CD14-positive monocyte (primary cell): ENCODE results near the gene CDS1. TPM values are rescaled to one million over a fixed set of nuclear protein-coding genes. Genes with fewer than 3 reads are reported as not detected.

Experiments used
- DNase-seq, 3 donors: peaks; one replicate each; pipeline ENCODE4 v3.0.0-alpha.2; 2011 to 2022
- H2AFZ ChIP-seq: 2 replicates; pipeline ENCODE4 v1.6.0; 2012; ENCODE audit warnings: mild to moderate bottlenecking, low read depth, low read length, inconsistent platforms; ENCODE audit not compliant: insufficient read depth, poor library complexity, severe bottlenecking
- H3K27ac ChIP-seq, 2 donors: 1 replicate in 1 of 2; 2 replicates in 1 of 2; pipeline ENCODE4 v1.5.1; 2012 to 2013; ENCODE audit warnings: low read length in 2 of 2, control low read depth in 1 of 2, inconsistent platforms in 1 of 2, low read depth in 1 of 2, mild to moderate bottlenecking in 1 of 2
- H3K27me3 ChIP-seq, 2 donors: one replicate each; pipeline versions ENCODE4 v1.6.0 to v1.6.1; 2011 to 2013; ENCODE audit warnings: low read length in 2 of 2; ENCODE audit not compliant: control insufficient read depth in 2 of 2, insufficient read depth in 2 of 2
- H3K36me3 ChIP-seq, 2 donors: replicated peaks in 1 of 2; 1 replicate in 1 of 2; 2 replicates in 1 of 2; pipeline versions ENCODE4 v1.5.1 to v1.6.1; 2012 to 2013; ENCODE audit warnings: low read length in 2 of 2, control low read depth in 1 of 2, inconsistent platforms in 1 of 2, mild to moderate bottlenecking in 1 of 2; ENCODE audit not compliant: insufficient read depth in 2 of 2, control insufficient read depth in 1 of 2
- H3K4me1 ChIP-seq, 2 donors: 1 replicate in 1 of 2; 2 replicates in 1 of 2; pipeline versions ENCODE4 v1.5.1 to v1.6.1; 2012 to 2013; ENCODE audit warnings: low read length in 2 of 2, control low read depth in 1 of 2, inconsistent platforms in 1 of 2, mild to moderate bottlenecking in 1 of 2, moderate library complexity in 1 of 2; ENCODE audit not compliant: insufficient read depth in 2 of 2, control insufficient read depth in 1 of 2
- H3K4me2 ChIP-seq: replicated peaks from 2 replicates; pipeline ENCODE3; 2012; ENCODE audit warnings: low read length, moderate library complexity, mild to moderate bottlenecking; ENCODE audit not compliant: poor library complexity, severe bottlenecking; ENCODE audit errors: extremely low read depth
- H3K4me3 ChIP-seq, 3 experiments: fragments of 200-600 bp in 1 of 3; sonication (generic) in 1 of 3; replicated peaks in 1 of 3; 1 replicate in 2 of 3; 2 replicates in 1 of 3; pipeline ENCODE4 v1.5.1; 2011 to 2013; ENCODE audit warnings: low read length in 3 of 3, mild to moderate bottlenecking in 3 of 3, control low read depth in 2 of 3, low read depth in 2 of 3, inconsistent platforms in 1 of 3, moderate library complexity in 1 of 3
- H3K79me2 ChIP-seq: 2 replicates; pipeline ENCODE4 v1.6.0; 2012; ENCODE audit warnings: mild to moderate bottlenecking, control low read depth, inconsistent platforms, low read length, moderate library complexity; ENCODE audit not compliant: insufficient read depth
- H3K9ac ChIP-seq: 2 replicates; pipeline ENCODE4 v1.6.0; 2017; ENCODE audit warnings: low read length, mild to moderate bottlenecking; ENCODE audit not compliant: insufficient read depth, poor library complexity, severe bottlenecking
- H3K9me3 ChIP-seq, 2 donors: replicated peaks in 1 of 2; 1 replicate in 1 of 2; 2 replicates in 1 of 2; pipeline versions ENCODE4 v1.5.1 to v1.6.1; 2012 to 2013; ENCODE audit warnings: low read length in 2 of 2, control low read depth in 1 of 2; ENCODE audit not compliant: control insufficient read depth in 1 of 2, insufficient read depth in 1 of 2
- H4K20me1 ChIP-seq: 2 replicates; pipeline ENCODE4 v1.6.0; 2012; ENCODE audit warnings: mild to moderate bottlenecking, low read length, control low read depth, moderate library complexity; ENCODE audit not compliant: insufficient read depth
- H3K27ac Mint-ChIP-seq, 7 donors: one replicate each; pipeline ENCODE4 v1.8.0; 2020; ENCODE audit warnings: mild to moderate bottlenecking in 7 of 7, mixed read lengths in 7 of 7, moderate library complexity in 6 of 7, inconsistent platforms in 2 of 7
- H3K27me3 Mint-ChIP-seq, 3 donors: one replicate each; pipeline ENCODE4 v1.8.0; 2021 to 2022; ENCODE audit warnings: low read depth in 3 of 3, mild to moderate bottlenecking in 3 of 3, mixed read lengths in 3 of 3, moderate library complexity in 3 of 3, inconsistent platforms in 1 of 3
- H3K36me3 Mint-ChIP-seq, 2 donors: one replicate each; pipeline ENCODE4 v1.8.0; 2020; ENCODE audit warnings: mixed read lengths in 2 of 2, inconsistent platforms in 1 of 2, mild to moderate bottlenecking in 1 of 2
- H3K4me1 Mint-ChIP-seq: one replicate; pipeline ENCODE4 v1.8.0; 2020; ENCODE audit warnings: mild to moderate bottlenecking, mixed read lengths
- H3K4me3 Mint-ChIP-seq, 2 donors: one replicate each; pipeline ENCODE4 v1.8.0; 2020; ENCODE audit warnings: mild to moderate bottlenecking in 2 of 2, mixed read lengths in 2 of 2, moderate library complexity in 1 of 2
- H3K9me3 Mint-ChIP-seq, 7 donors: one replicate each; pipeline ENCODE4 v1.8.0; 2020 to 2022; ENCODE audit warnings: mixed read lengths in 7 of 7, mild to moderate bottlenecking in 6 of 7, moderate library complexity in 6 of 7, inconsistent platforms in 2 of 7
- CTCF ChIP-seq: fragments of 200-600 bp; IDR thresholded peaks from one replicate; pipeline ENCODE4 v1.8.0; 2022; ENCODE audit warnings: antibody characterized with exemption, mild to moderate bottlenecking
- WGBS: methylation state at CpG from one replicate; pipeline ENCODE4 v1.1.5; 2013; ENCODE audit warnings: missing lambda C conversion rate; ENCODE audit not compliant: insufficient coverage; 5-methylcytosine and 5-hydroxymethylcytosine counted together
- intact Hi-C, 2 donors: fragments of 100-400 bp; cut with micrococcal nuclease; formaldehyde crosslinking; loops; one replicate each; pipeline versions ENCODE4 v1.15.0 to v1.15.1; 2023
- polyA plus RNA-seq, 3 donors: library from polyadenylated mRNA; depleted of rRNA in 1 of 3; unstranded in 2 of 3; stranded (reverse) in 1 of 3; fragments of 300-500 nt in 2 of 3; fragments of >200 nt in 1 of 3; fragmentation: Illumina TruSeq in 2 of 3; gene quantifications; 1 replicate in 2 of 3; 2 replicates in 1 of 3; pipeline ENCODE4 v1.2.3, GENCODE V29; 2012 to 2021

The CDS1 gene
- polyA plus RNA-seq, 3 donors: 0.12 to 0.15 (median 0.13) TPM

GRCh38 chr4:84594724-84595123 is 11.8 kb downstream of the CDS1 start:
- intact Hi-C loops: no loop called here
- H3K27ac Mint-ChIP-seq: no peak overlapping the region
- H3K4me1 Mint-ChIP-seq: peaks cover 6% of the 10 kb centered on the region
- H3K27ac ChIP-seq: no peak overlapping the region
- DNase-seq: no peak
- H3K36me3 ChIP-seq: no peaks in the 10 kb centered on the region
- H3K4me3 ChIP-seq: no peak overlapping the region
- no CpG with 5 or more reads among the region's 2 CpGs for WGBS
- H3K9ac ChIP-seq: no peak overlapping the region
- H3K9me3 Mint-ChIP-seq: peaks cover 0 to 6% (median 3%) of the 10 kb centered on the region in 7 donors
- no peak for TF ChIP-seq CTCF
- H3K79me2 ChIP-seq: no peaks in the 10 kb centered on the region
- peaks cover 5 to 13% (median 13%) of the 10 kb centered on the region in 3 donors for H3K27me3 Mint-ChIP-seq
- H3K4me2 ChIP-seq: no peak overlapping the region
- no peak overlapping the region for H3K4me3 Mint-ChIP-seq
- no peak overlapping the region for H2AFZ ChIP-seq
- no peaks in the 10 kb centered on the region for H3K4me1 ChIP-seq
- peaks cover 0 to 2% of the 10 kb centered on the region in 2 donors for H3K27me3 ChIP-seq
- H3K36me3 Mint-ChIP-seq: no peaks in the 10 kb centered on the region
- H4K20me1 ChIP-seq: no peaks in the 10 kb centered on the region
- H3K9me3 ChIP-seq: no peaks in the 10 kb centered on the region

- H3K27me3 Mint-ChIP-seq: peaks cover 7 to 22% (median 12%) of the 10 kb centered on the region in 3 donors
- H3K9me3 ChIP-seq: no peaks in the 10 kb centered on the region
- no peak overlapping the region for H3K9ac ChIP-seq
- no peak overlapping the region for H3K4me2 ChIP-seq
- no peaks in the 10 kb centered on the region for H3K79me2 ChIP-seq
- no peak overlapping the region for H2AFZ ChIP-seq
- H3K27me3 ChIP-seq: peaks cover 0 to 4% of the 10 kb centered on the region in 2 donors
- no peak overlapping the region for H3K4me3 ChIP-seq
- H3K36me3 ChIP-seq: no peaks in the 10 kb centered on the region
- H3K4me1 Mint-ChIP-seq: peaks cover 6% of the 10 kb centered on the region
- WGBS: 81% methylated on average over 3 of the region's 4 CpGs
- intact Hi-C loops: no loop called here
- no peak overlapping the region for H3K27ac ChIP-seq
- H3K27ac Mint-ChIP-seq: no peak overlapping the region
- H3K4me1 ChIP-seq: no peaks in the 10 kb centered on the region
- TF ChIP-seq CTCF: no peak
- H3K9me3 Mint-ChIP-seq: peaks cover 0 to 6% (median 0%) of the 10 kb centered on the region in 7 donors
- DNase-seq: no peak
- no peaks in the 10 kb centered on the region for H4K20me1 ChIP-seq
- no peak overlapping the region for H3K4me3 Mint-ChIP-seq
- no peaks in the 10 kb centered on the region for H3K36me3 Mint-ChIP-seq
Measured at GRCh38 chr4:84596826-84597225, 13.9 kb downstream of the CDS1 start.
